HEK293 (cell line): Measurements from ENCODE around the gene ADAMTS10.

ENCODE experiments used
- KLF16 ChIP-seq: fragments of 450-650 bp; formaldehyde crosslinking; IDR thresholded peaks from 2 replicates; pipeline ENCODE4 v1.5.1; 2017; ENCODE audit warnings: missing biosample characterization, missing genetic modification characterization
- ZBTB8A ChIP-seq: fragments of 450-650 bp; formaldehyde crosslinking; IDR thresholded peaks from 2 replicates; pipeline ENCODE4 v1.5.1; 2016; ENCODE audit warnings: missing biosample characterization, missing genetic modification characterization
- ZNF23 ChIP-seq: fragments of 450-650 bp; formaldehyde crosslinking; IDR thresholded peaks from 2 replicates; pipeline ENCODE4 v1.5.1; 2016; ENCODE audit warnings: missing biosample characterization, missing genetic modification characterization, borderline replicate concordance
- ZNF544 ChIP-seq: fragments of 450-650 bp; formaldehyde crosslinking; IDR thresholded peaks from 2 replicates; pipeline ENCODE4 v1.5.0; 2017; ENCODE audit warnings: missing biosample characterization, missing genetic modification characterization
- ZNF561 ChIP-seq: fragments of 450-650 bp; IDR thresholded peaks from 2 replicates; pipeline ENCODE4 v1.5.1; 2018; ENCODE audit warnings: missing biosample characterization, missing genetic modification characterization, borderline replicate concordance
- ZNF76 ChIP-seq: fragments of 450-650 bp; formaldehyde crosslinking; IDR thresholded peaks from 2 replicates; pipeline ENCODE4; 2016; ENCODE audit warnings: low read depth, missing biosample characterization, missing genetic modification characterization, borderline replicate concordance
- ZNF776 ChIP-seq: fragments of 450-650 bp; formaldehyde crosslinking; IDR thresholded peaks from 2 replicates; pipeline ENCODE4 v1.5.0; 2017; ENCODE audit warnings: missing biosample characterization, missing genetic modification characterization, borderline replicate concordance
- ZNF777 ChIP-seq: fragments of 450-650 bp; formaldehyde crosslinking; IDR thresholded peaks from 2 replicates; pipeline ENCODE4 v1.5.1; 2017; ENCODE audit warnings: missing biosample characterization, missing genetic modification characterization, borderline replicate concordance
- ZNF792 ChIP-seq: fragments of 450-650 bp; formaldehyde crosslinking; IDR thresholded peaks from 2 replicates; pipeline ENCODE4 v1.5.1; 2016; ENCODE audit warnings: missing biosample characterization, missing genetic modification characterization
- ZXDB ChIP-seq: fragments of 450-650 bp; formaldehyde crosslinking; IDR thresholded peaks from 2 replicates; pipeline ENCODE4 v1.5.1; 2016; ENCODE audit warnings: missing biosample characterization, missing genetic modification characterization
- TF ChIP-seq, protein P1 (sequence below): fragments of 450-650 bp; formaldehyde crosslinking; IDR thresholded peaks from 2 replicates; pipeline ENCODE4 v1.5.1; 2016; ENCODE audit warnings: missing biosample characterization, missing genetic modification characterization
- TF ChIP-seq, protein P2 (sequence below): fragments of 450-650 bp; formaldehyde crosslinking; IDR thresholded peaks from 2 replicates; pipeline ENCODE4 v1.5.1; 2016; ENCODE audit warnings: missing biosample characterization, missing genetic modification characterization
- TF ChIP-seq, protein P3 (sequence below): fragments of 450-650 bp; formaldehyde crosslinking; IDR thresholded peaks from 2 replicates; pipeline ENCODE4 v1.5.1; 2016; ENCODE audit warnings: missing biosample characterization, missing genetic modification characterization
- TF ChIP-seq, protein P4 (sequence below): fragments of 450-650 bp; formaldehyde crosslinking; IDR thresholded peaks from 2 replicates; pipeline ENCODE4 v1.5.1; 2016; ENCODE audit warnings: missing biosample characterization, missing genetic modification characterization, low read depth

DNA sequence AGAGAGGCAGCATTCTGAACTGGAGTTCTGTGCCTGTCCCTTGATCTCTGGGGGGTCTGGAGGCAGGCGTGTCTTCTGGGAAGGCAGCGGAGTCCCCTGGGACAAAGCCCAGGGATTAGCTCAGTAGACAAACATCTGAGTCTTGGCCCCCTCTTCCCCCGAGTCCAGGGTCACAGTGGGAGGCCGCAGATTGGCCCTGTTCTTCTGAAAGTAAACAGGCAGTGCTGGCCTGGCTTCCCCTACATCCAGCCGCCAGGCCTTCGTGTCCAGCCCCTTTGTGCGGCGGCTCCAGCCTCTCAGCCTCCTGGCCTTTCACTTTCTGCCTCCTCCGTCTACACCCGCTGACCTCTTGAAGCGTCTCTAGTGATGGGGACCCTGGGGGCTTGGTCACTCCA is 20.9 kb upstream of the ADAMTS10 start:
- TF ChIP-seq ZXDB (no peak), ZNF776 (no peak), ZNF23 (tag by site-specific recombination) (no peak), KLF16 (no peak), ZBTB8A (tag by site-specific recombination) (no peak), ZNF792 (tag by site-specific recombination) (no peak), ZNF561 (tag by site-specific recombination) (no peak), ZNF777 (tag by site-specific recombination) (no peak), ZNF544 (tag by site-specific recombination) (no peak), ZNF76 (tag by site-specific recombination) (no peak)
- TF ChIP-seq, protein P1, sequence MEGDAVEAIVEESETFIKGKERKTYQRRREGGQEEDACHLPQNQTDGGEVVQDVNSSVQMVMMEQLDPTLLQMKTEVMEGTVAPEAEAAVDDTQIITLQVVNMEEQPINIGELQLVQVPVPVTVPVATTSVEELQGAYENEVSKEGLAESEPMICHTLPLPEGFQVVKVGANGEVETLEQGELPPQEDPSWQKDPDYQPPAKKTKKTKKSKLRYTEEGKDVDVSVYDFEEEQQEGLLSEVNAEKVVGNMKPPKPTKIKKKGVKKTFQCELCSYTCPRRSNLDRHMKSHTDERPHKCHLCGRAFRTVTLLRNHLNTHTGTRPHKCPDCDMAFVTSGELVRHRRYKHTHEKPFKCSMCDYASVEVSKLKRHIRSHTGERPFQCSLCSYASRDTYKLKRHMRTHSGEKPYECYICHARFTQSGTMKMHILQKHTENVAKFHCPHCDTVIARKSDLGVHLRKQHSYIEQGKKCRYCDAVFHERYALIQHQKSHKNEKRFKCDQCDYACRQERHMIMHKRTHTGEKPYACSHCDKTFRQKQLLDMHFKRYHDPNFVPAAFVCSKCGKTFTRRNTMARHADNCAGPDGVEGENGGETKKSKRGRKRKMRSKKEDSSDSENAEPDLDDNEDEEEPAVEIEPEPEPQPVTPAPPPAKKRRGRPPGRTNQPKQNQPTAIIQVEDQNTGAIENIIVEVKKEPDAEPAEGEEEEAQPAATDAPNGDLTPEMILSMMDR: no peak
- TF ChIP-seq, protein P2, sequence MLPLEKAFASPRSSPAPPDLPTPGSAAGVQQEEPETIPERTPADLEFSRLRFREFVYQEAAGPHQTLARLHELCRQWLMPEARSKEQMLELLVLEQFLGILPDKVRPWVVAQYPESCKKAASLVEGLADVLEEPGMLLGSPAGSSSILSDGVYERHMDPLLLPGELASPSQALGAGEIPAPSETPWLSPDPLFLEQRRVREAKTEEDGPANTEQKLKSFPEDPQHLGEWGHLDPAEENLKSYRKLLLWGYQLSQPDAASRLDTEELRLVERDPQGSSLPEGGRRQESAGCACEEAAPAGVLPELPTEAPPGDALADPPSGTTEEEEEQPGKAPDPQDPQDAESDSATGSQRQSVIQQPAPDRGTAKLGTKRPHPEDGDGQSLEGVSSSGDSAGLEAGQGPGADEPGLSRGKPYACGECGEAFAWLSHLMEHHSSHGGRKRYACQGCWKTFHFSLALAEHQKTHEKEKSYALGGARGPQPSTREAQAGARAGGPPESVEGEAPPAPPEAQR: no peak
- TF ChIP-seq, protein P3, sequence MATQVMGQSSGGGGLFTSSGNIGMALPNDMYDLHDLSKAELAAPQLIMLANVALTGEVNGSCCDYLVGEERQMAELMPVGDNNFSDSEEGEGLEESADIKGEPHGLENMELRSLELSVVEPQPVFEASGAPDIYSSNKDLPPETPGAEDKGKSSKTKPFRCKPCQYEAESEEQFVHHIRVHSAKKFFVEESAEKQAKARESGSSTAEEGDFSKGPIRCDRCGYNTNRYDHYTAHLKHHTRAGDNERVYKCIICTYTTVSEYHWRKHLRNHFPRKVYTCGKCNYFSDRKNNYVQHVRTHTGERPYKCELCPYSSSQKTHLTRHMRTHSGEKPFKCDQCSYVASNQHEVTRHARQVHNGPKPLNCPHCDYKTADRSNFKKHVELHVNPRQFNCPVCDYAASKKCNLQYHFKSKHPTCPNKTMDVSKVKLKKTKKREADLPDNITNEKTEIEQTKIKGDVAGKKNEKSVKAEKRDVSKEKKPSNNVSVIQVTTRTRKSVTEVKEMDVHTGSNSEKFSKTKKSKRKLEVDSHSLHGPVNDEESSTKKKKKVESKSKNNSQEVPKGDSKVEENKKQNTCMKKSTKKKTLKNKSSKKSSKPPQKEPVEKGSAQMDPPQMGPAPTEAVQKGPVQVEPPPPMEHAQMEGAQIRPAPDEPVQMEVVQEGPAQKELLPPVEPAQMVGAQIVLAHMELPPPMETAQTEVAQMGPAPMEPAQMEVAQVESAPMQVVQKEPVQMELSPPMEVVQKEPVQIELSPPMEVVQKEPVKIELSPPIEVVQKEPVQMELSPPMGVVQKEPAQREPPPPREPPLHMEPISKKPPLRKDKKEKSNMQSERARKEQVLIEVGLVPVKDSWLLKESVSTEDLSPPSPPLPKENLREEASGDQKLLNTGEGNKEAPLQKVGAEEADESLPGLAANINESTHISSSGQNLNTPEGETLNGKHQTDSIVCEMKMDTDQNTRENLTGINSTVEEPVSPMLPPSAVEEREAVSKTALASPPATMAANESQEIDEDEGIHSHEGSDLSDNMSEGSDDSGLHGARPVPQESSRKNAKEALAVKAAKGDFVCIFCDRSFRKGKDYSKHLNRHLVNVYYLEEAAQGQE (tag by site-specific recombination): no peak
- TF ChIP-seq, protein P4, sequence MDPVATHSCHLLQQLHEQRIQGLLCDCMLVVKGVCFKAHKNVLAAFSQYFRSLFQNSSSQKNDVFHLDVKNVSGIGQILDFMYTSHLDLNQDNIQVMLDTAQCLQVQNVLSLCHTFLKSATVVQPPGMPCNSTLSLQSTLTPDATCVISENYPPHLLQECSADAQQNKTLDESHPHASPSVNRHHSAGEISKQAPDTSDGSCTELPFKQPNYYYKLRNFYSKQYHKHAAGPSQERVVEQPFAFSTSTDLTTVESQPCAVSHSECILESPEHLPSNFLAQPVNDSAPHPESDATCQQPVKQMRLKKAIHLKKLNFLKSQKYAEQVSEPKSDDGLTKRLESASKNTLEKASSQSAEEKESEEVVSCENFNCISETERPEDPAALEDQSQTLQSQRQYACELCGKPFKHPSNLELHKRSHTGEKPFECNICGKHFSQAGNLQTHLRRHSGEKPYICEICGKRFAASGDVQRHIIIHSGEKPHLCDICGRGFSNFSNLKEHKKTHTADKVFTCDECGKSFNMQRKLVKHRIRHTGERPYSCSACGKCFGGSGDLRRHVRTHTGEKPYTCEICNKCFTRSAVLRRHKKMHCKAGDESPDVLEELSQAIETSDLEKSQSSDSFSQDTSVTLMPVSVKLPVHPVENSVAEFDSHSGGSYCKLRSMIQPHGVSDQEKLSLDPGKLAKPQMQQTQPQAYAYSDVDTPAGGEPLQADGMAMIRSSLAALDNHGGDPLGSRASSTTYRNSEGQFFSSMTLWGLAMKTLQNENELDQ: no peak
